ENCODE data around the gene CCDC178. TPM values are rescaled to one million over a fixed set of nuclear protein-coding genes. Genes with fewer than 3 reads are reported as not detected.

The CCDC178 gene
- total RNA-seq, 2 experiments from 2014 or later = not detected

DNA sequence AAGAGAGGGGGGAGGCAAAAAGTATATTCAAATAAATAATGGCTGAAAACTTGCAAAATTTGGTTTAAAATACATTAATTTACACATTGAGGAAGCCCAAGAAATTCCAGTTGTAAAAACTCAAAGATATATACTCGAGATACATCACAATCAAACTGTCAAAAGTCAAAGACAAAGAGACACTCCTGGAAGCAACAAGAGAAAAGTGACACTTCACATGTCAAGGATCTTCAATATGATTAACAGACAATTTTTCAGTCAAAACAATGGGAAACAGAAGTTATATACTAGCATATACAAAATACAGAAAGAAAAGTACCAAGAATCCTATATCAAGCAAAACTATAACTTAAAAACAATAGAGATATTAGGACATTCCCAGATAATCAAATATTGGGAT is 170.2 kb downstream of the CCDC178 start:
- Mint-ChIP-seq H3K27ac (no peak overlapping the region), H3K9me3 (no peaks in the 10 kb centered on the region), H3K27me3 (no peaks in the 10 kb centered on the region), H3K36me3 (no peaks in the 10 kb centered on the region), H3K4me3 (no peak overlapping the region), H3K4me1 (ENCODE audit: low read depth) (no peaks in the 10 kb centered on the region)
- CTCF ChIA-PET = no interaction called here
- intact Hi-C loops (cut with micrococcal nuclease) = no loop called here
- POLR2A ChIA-PET = no interaction called here
- DNase-seq = no peak

- intact Hi-C loops (cut with micrococcal nuclease) = no loop called here
- DNase-seq = no peak
- Mint-ChIP-seq H3K36me3 (no peaks in the 10 kb centered on the region), H3K27ac (no peak overlapping the region), H3K9me3 (no peaks in the 10 kb centered on the region), H3K4me3 (no peak overlapping the region), H3K27me3 (no peaks in the 10 kb centered on the region), H3K4me1 (ENCODE audit: low read depth) (no peaks in the 10 kb centered on the region)
- ChIA-PET CTCF (no interaction called here), POLR2A (no interaction called here)
Measured at GRCh38 chr18:33269223-33269622, 171.3 kb downstream of the CCDC178 start.

GRCh38 chr18:33264566-33264965 is 176.0 kb downstream of the CCDC178 start:
- ChIA-PET CTCF (no interaction called here), POLR2A (no interaction called here)
- Mint-ChIP-seq H3K27ac (no peak overlapping the region), H3K36me3 (no peaks in the 10 kb centered on the region), H3K27me3 (no peaks in the 10 kb centered on the region), H3K4me1 (ENCODE audit: low read depth) (no peaks in the 10 kb centered on the region), H3K4me3 (no peak overlapping the region), H3K9me3 (peaks cover 6% of the 10 kb centered on the region)
- no peak for DNase-seq
- intact Hi-C loops (cut with micrococcal nuclease) = no loop called here

- no peaks in the 10 kb centered on the region for H3K36me3 Mint-ChIP-seq
- ChIA-PET CTCF (no interaction called here), POLR2A (no interaction called here)
- H3K27me3 Mint-ChIP-seq = no peaks in the 10 kb centered on the region
- DNase-seq = no peak
- H3K4me1 Mint-ChIP-seq (ENCODE audit: low read depth) = no peaks in the 10 kb centered on the region
- H3K4me3 Mint-ChIP-seq = no peak overlapping the region
- H3K9me3 Mint-ChIP-seq = peaks cover 10% of the 10 kb centered on the region
- H3K27ac Mint-ChIP-seq = no peak overlapping the region
- intact Hi-C loops (cut with micrococcal nuclease) = no loop called here
Measured at GRCh38 chr18:33239298-33239697, 201.2 kb downstream of the CCDC178 start.

DNA sequence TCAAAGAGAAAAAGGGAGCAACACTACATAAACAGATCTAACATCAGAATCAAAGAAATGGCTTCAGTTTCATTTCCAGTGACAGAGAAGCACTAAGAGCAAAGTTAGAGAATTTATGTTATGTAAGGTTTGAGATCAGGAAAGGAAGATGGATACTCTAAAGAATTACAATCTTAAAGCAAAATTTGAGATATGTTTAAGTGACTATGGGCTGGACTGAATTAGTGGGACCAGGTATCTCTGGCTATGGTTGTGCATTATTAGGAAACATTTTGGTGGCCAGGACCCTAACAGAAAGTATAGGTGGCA is 208.2 kb downstream of the CCDC178 start:
- Mint-ChIP-seq H3K4me3 (no peak overlapping the region), H3K36me3 (no peaks in the 10 kb centered on the region), H3K4me1 (ENCODE audit: low read depth) (no peaks in the 10 kb centered on the region), H3K27me3 (no peaks in the 10 kb centered on the region), H3K9me3 (no peaks in the 10 kb centered on the region), H3K27ac (no peak overlapping the region)
- POLR2A ChIA-PET = no interaction called here
- intact Hi-C loops (cut with micrococcal nuclease) = loop anchor here (2.0 to 5.0 kb wide), 2 partner anchors 529 to 1090 kb away; no protein-coding TSS in a partner anchor
- DNase-seq = no peak
- CTCF ChIA-PET = interaction anchor here (0.5 to 1.9 kb wide), 9 partner anchors 11 to 1556 kb away, joined by 3 to 7 read pairs (median 3); no protein-coding TSS in a partner anchor

DNA sequence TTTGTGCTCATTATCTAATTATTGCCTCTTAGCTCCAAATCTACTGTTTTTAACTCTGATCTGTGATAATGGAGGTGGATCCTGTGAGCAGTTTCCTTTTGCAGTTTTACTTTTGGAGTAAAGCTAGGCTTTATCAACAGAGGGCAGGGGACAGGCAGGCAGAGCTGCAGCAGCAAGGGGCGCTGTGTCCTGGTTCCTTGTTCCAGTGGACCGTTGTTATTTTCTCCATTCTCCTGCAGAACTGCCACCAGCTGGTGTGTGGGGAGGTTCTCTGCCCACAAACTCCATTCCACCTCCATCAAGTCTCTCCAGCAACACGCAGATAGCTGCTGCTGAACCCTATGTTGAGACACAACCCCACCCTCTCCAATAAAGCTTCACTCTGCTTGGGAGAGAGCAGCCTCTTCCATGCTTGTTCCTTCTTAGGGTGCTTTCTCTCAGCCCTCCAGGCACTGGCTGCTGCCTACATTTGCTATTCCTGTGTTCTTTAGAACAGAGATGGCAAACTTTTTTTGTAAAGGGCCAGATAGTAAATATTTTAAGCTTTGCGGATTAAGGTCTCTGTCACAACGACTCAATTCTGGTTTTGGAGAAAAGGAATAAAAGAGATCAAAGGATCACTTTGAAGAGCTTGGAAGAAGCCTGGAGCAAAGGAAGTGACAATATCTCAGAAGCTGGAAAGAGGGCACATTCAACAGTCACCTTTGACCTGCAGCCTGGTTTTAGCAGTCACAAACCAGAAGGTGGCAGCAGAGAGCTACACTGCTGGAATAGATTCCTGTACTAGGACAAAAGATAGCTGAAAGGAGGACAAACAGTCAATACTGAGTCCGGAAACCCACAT is 208.8 kb downstream of the CCDC178 start:
- POLR2A ChIA-PET = no interaction called here
- Mint-ChIP-seq H3K4me3 (no peak overlapping the region), H3K27ac (no peak overlapping the region), H3K4me1 (ENCODE audit: low read depth) (no peaks in the 10 kb centered on the region), H3K9me3 (no peaks in the 10 kb centered on the region), H3K36me3 (no peaks in the 10 kb centered on the region), H3K27me3 (no peaks in the 10 kb centered on the region)
- intact Hi-C loops (cut with micrococcal nuclease) = loop anchor here (2.0 to 5.0 kb wide), 2 partner anchors 529 to 1091 kb away; no protein-coding TSS in a partner anchor
- peak; percentile 61 for DNase-seq
- CTCF ChIA-PET = interaction anchor here (0.5 to 1.9 kb wide), 9 partner anchors 10 to 1556 kb away, joined by 3 to 7 read pairs (median 3); no protein-coding TSS in a partner anchor

- ChIA-PET CTCF (interaction anchor here (0.6 to 1.3 kb wide), 2 partner anchors 8 to 22 kb away, joined by 3 to 4 read pairs; no protein-coding TSS in a partner anchor), POLR2A (no interaction called here)
- Mint-ChIP-seq H3K27me3 (no peaks in the 10 kb centered on the region), H3K4me1 (ENCODE audit: low read depth) (no peaks in the 10 kb centered on the region), H3K27ac (no peak overlapping the region), H3K4me3 (no peak overlapping the region), H3K9me3 (peaks cover 3% of the 10 kb centered on the region), H3K36me3 (no peaks in the 10 kb centered on the region)
- intact Hi-C loops (cut with micrococcal nuclease) = no loop called here
- DNase-seq = no peak
Measured at GRCh38 chr18:33212363-33212762, 228.2 kb downstream of the CCDC178 start.

DNA sequence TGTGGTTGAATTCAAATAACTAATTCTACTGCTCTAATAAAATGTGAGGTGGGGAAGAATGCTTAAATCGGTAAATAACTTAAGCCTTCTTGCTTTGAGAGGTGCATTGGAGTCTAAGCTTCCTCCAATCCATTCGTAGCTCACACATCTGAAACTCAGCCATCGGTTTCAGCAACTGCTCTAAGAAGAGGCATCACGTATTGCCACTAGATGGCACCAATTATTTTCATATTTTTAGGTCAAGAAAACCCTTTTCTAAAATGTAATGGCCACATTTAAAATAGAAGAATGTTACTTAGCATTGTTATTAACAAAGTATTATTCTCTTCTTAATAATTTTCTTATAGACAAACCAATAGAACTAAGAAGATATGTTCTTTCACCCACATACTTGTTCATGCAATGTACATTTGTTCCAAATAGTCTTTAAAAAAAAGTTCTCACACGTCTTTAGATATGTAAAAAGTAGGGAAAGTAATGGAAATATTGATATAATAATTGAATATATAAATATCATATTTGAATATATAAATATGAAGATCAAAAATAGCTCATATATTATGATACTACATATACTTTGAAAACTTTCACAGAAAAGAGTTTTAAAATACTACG is 229.8 kb downstream of the CCDC178 start:
- Mint-ChIP-seq H3K9me3 (peaks cover 2% of the 10 kb centered on the region), H3K36me3 (no peaks in the 10 kb centered on the region), H3K4me1 (ENCODE audit: low read depth) (no peaks in the 10 kb centered on the region), H3K27me3 (no peaks in the 10 kb centered on the region), H3K27ac (no peak overlapping the region), H3K4me3 (no peak overlapping the region)
- intact Hi-C loops (cut with micrococcal nuclease) = no loop called here
- CTCF ChIA-PET = no interaction called here
- no peak for DNase-seq
- POLR2A ChIA-PET = no interaction called here

DNA sequence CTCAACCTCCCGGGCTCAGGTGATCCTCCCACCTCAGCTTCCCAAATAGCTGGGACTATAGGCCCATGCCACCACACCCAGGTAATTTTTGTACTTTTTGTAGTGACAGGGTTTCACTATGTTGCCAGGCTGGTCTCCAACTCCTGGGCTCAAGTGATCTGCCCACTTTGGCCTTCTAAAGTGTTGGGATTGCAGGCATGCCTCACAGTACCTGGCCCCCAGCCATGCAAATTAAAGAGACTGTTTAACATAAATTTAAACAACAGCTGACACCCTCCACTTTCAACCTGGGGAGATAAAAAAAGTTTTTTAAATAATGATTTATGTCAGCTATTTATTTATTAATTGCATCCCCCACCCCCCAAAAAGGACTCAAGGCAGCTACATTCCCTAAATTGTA is 234.7 kb downstream of the CCDC178 start:
- ChIA-PET POLR2A (interaction anchor here (0.6 kb wide), 1 partner anchor 8 kb away, joined by 7 read pairs; no protein-coding TSS in a partner anchor), CTCF (no interaction called here)
- no peak overlapping the region for H3K4me3 Mint-ChIP-seq

DNA sequence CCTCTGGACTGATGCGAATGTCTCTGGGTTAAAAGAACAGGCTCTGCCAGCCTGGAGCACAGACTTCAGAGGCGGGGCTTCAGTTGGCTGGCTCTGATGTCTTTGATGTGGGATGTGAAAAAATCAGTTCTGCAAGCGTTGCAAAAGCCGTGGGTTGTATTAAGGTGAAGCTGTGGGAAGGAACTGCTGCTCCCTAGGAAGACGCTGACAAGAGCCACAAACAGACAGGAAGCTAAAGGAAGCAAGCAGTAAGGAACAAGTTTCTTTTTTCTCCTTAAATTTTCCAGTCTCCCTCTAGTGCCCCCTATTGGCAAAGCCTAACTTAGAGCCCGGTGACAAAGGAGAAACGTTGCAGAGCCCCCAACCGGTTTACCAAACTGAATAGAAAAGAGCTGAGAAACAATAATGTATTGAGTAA is 239.0 kb downstream of the CCDC178 start:
- Mint-ChIP-seq H3K4me3 (no peak overlapping the region), H3K9me3 (no peaks in the 10 kb centered on the region), H3K27me3 (no peaks in the 10 kb centered on the region), H3K36me3 (no peaks in the 10 kb centered on the region), H3K4me1 (ENCODE audit: low read depth) (no peaks in the 10 kb centered on the region), H3K27ac (no peak overlapping the region)
- ChIA-PET POLR2A (no interaction called here), CTCF (interaction anchor here (0.5 kb wide), 1 partner anchor 39 kb away, joined by 4 read pairs; no protein-coding TSS in a partner anchor)
- intact Hi-C loops (cut with micrococcal nuclease) = loop anchor here (5.0 kb wide), 1 partner anchor 489 kb away; no protein-coding TSS in a partner anchor
- no peak for DNase-seq

More for the DNA sequence above, 234.7 kb downstream of the CCDC178 start:
- no peak for DNase-seq
- intact Hi-C loops (cut with micrococcal nuclease) = no loop called here
- H3K27me3 Mint-ChIP-seq = no peaks in the 10 kb centered on the region
- no peaks in the 10 kb centered on the region for H3K36me3 Mint-ChIP-seq
- H3K9me3 Mint-ChIP-seq = no peaks in the 10 kb centered on the region
- no peak overlapping the region for H3K27ac Mint-ChIP-seq
- H3K4me1 Mint-ChIP-seq (ENCODE audit: low read depth) = no peaks in the 10 kb centered on the region

DNA sequence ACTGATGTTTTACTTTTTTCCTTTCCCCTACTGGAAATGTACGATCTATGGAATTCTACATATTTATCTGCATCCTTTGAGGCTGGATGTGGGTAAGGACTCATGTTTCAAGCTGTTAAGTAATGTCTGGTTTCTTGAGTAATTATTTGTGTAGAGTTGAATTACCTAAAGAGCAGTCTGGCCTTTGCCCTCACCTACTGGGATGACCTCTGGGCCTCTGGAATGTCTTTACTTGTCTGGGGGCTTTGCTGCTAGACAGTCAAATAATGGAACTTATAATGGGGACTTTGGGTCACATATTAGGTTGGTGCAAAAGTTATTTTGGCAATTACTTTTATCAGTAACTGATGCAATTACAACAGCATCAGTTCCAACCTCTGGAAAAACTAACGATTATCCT is 244.7 kb downstream of the CCDC178 start:
- Mint-ChIP-seq H3K36me3 (no peaks in the 10 kb centered on the region), H3K4me3 (no peak overlapping the region), H3K27me3 (no peaks in the 10 kb centered on the region), H3K4me1 (ENCODE audit: low read depth) (no peaks in the 10 kb centered on the region), H3K27ac (no peak overlapping the region), H3K9me3 (no peaks in the 10 kb centered on the region)
- ChIA-PET CTCF (no interaction called here), POLR2A (no interaction called here)
- no peak for DNase-seq
- intact Hi-C loops (cut with micrococcal nuclease) = no loop called here

GRCh38 chr18:33194793-33195192 is 245.7 kb downstream of the CCDC178 start:
- H3K36me3 Mint-ChIP-seq = no peaks in the 10 kb centered on the region
- DNase-seq = no peak
- no peaks in the 10 kb centered on the region for H3K9me3 Mint-ChIP-seq
- no peaks in the 10 kb centered on the region for H3K4me1 Mint-ChIP-seq (ENCODE audit: low read depth)
- no peaks in the 10 kb centered on the region for H3K27me3 Mint-ChIP-seq
- H3K27ac Mint-ChIP-seq = no peak overlapping the region
- ChIA-PET CTCF (no interaction called here), POLR2A (no interaction called here)
- H3K4me3 Mint-ChIP-seq = no peak overlapping the region
- intact Hi-C loops (cut with micrococcal nuclease) = no loop called here

GRCh38 chr18:33184958-33185357 is 255.6 kb downstream of the CCDC178 start:
- no peak for DNase-seq
- Mint-ChIP-seq H3K9me3 (peaks cover 2% of the 10 kb centered on the region), H3K36me3 (no peaks in the 10 kb centered on the region), H3K27me3 (no peaks in the 10 kb centered on the region), H3K4me3 (no peak overlapping the region), H3K4me1 (ENCODE audit: low read depth) (no peaks in the 10 kb centered on the region), H3K27ac (no peak overlapping the region)
- CTCF ChIA-PET = no interaction called here
- POLR2A ChIA-PET = no interaction called here
- intact Hi-C loops (cut with micrococcal nuclease) = no loop called here
